T-helper 2 cell (primary cell): Measurements from ENCODE around the gene PLGRKT.
A peak's percentile ranks its signal among the peaks of the same experiment; 100 is the strongest.
"Not testable (repeated sequence)": the region's sequence is repeated elsewhere in the genome, so short reads cannot be mapped to it uniquely, and the experiment has no call there.

Experiments used
- DNase-seq, 5 experiments: peaks; one replicate each; pipeline versions ENCODE4 v3.0.0 to v3.0.0-alpha.2; 2012 to 2022
- total RNA-seq, 2 donors: gene quantifications; one replicate each; lab custom pipeline; 2026; lab: John Stamatoyannopoulos, UW

Gene PLGRKT
- 11.2 to 20.0 reads per million in 2 donors for total RNA-seq

GRCh38 chr9:5437254-5438216 is at the start of gene PLGRKT:
Gene PLGRKT, minus strand, starts transcription at chr9:5437925. Its CDS starts 5,948 bp downstream, at chr9:5431977.
- peak; percentile 74 to 97 (median 85) for DNase-seq

GRCh38 chr9:5486988-5487387 is 49.3 kb upstream of the PLGRKT start:
- no peak for DNase-seq

- DNase-seq: no peak
These were observed 47.8 kb upstream of the PLGRKT start for GRCh38 chr9:5485378-5486085.

GRCh38 chr9:5483306-5483705 is 45.6 kb upstream of the PLGRKT start:
- no peak for DNase-seq

- no peak for DNase-seq
These were observed 44.5 kb upstream of the PLGRKT start for GRCh38 chr9:5482194-5482593.

- DNase-seq: no peak
These were observed 43.8 kb upstream of the PLGRKT start for GRCh38 chr9:5481322-5482040.

GRCh38 chr9:5480919-5481318 is 43.2 kb upstream of the PLGRKT start:
- DNase-seq: no peak

- peak in 1 of 5 experiments; percentile 66 for DNase-seq
These were observed 42.4 kb upstream of the PLGRKT start for GRCh38 chr9:5479994-5480694.

GRCh38 chr9:5478206-5478605 is 40.5 kb upstream of the PLGRKT start:
- peak in 1 of 5 experiments; percentile 19 for DNase-seq

- not testable (repeated sequence) for DNase-seq
These were observed 37.9 kb upstream of the PLGRKT start for GRCh38 chr9:5475611-5476010.

- peak in 1 of 5 experiments; percentile 38 for DNase-seq
These were observed 33.1 kb upstream of the PLGRKT start for GRCh38 chr9:5470816-5471215.

- DNase-seq: no peak
These were observed 32.4 kb upstream of the PLGRKT start for GRCh38 chr9:5470122-5470521.

GRCh38 chr9:5468850-5469249 is 31.1 kb upstream of the PLGRKT start:
- DNase-seq: no peak

GRCh38 chr9:5466766-5467165 is 29.0 kb upstream of the PLGRKT start:
- DNase-seq: no peak

- no peak for DNase-seq
These were observed 28.3 kb upstream of the PLGRKT start for GRCh38 chr9:5466005-5466404.

GRCh38 chr9:5464831-5465330 is 27.2 kb upstream of the PLGRKT start:
- not testable (repeated sequence) for DNase-seq

GRCh38 chr9:5460157-5460556 is 22.4 kb upstream of the PLGRKT start:
- no peak for DNase-seq

GRCh38 chr9:5459289-5459829 is 21.6 kb upstream of the PLGRKT start:
- DNase-seq: peak in 1 of 5 experiments; percentile 64

GRCh38 chr9:5455181-5455580 is 17.5 kb upstream of the PLGRKT start:
- peak in 1 of 5 experiments; percentile 55 for DNase-seq

GRCh38 chr9:5453673-5454072 is 15.9 kb upstream of the PLGRKT start:
- DNase-seq: peak in 1 of 5 experiments; percentile 75

GRCh38 chr9:5453004-5453403 is 15.3 kb upstream of the PLGRKT start:
- DNase-seq: peak in 1 of 5 experiments; percentile 38

GRCh38 chr9:5452286-5452609 is 14.5 kb upstream of the PLGRKT start:
- DNase-seq: no peak
